ENCODE results near the gene CARMIL1.

Gene CARMIL1

DNA sequence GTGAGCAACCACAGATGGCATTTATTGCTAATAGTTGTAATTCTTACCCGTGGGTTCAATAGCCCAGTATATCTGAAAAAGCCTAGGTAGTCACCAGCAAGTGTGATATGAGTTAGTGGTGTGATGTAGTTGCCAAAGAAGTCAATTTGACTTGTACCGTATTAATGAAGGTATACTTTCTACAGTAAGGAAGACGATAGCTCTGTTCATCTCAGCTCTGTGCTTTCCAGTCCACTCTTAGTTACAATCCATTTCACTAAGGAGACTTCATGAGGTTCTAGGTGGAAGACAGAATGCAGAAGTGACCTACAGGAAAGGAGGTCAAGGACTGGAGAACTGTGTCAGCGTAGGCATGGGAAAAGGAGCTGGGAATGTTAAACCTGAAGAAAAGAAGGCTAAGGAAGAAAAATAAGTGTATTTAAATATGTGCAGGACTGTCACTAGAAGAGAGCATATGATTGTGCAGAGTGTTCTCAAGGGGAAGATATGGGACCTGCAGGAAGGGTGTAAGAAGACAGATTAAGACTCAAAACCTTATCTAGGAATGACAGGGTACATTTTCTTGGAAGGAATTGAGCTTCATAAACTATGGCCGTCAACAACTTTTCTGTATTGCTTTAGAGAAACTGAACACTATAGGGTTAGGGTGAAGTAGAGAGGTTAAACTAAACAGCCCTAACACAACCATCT is 255.9 kb downstream of the CARMIL1 start:
- Histone ChIP-seq H4K20me1 (no peaks in the 10 kb centered on the region), H3K27ac (no peak overlapping the region), H3K9ac (no peak overlapping the region), H3K9me3 (no peaks in the 10 kb centered on the region), H3K36me3 (no peaks in the 10 kb centered on the region), H3K27me3 (no peaks in the 10 kb centered on the region), H3K4me3 (no peak overlapping the region), H3K4me2 (no peak overlapping the region), H3K4me1 (no peaks in the 10 kb centered on the region)
- TF ChIP-seq Cebpa-rat (IDR thresholded peaks at IDR 0.05), result no peak

DNA sequence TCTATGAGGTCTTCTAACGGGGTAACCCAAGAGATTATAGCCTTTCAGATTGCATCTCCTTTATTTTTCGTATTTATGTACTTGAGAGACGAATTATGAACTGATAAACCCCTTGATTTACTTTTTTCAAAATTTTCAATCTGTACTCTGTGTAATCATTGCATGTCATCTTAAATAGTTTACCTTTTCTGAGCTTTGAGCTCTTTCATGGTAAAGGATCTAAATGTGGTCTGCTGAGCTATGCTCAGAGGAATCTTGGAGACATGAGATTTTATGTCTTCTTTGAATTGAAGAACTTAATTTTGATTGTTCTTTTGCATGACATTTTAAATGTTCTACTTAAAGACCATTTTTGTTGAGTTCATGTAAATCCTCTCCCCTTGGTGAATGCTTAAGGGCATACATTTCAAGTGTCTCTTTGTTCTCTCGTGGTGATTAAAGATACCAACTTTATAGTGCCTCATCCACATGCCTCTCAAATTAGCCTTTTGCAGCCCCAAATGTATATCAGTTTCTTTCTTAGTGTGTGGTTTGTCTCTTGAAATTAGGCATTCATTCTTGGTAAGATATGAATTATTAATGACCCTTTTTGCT is 256.6 kb downstream of the CARMIL1 start:
- H3K9me3 ChIP-seq, result no peaks in the 10 kb centered on the region
- H3K27ac ChIP-seq, result no peak overlapping the region
- H3K9ac ChIP-seq, result no peak overlapping the region
- H3K27me3 ChIP-seq, result no peaks in the 10 kb centered on the region
- H4K20me1 ChIP-seq, result no peaks in the 10 kb centered on the region
- no peak overlapping the region for H3K4me2 ChIP-seq
- H3K4me3 ChIP-seq, result no peak overlapping the region
- H3K4me1 ChIP-seq, result no peaks in the 10 kb centered on the region
- no peaks in the 10 kb centered on the region for H3K36me3 ChIP-seq
- no peak for TF ChIP-seq Cebpa-rat (IDR thresholded peaks at IDR 0.05)

DNA sequence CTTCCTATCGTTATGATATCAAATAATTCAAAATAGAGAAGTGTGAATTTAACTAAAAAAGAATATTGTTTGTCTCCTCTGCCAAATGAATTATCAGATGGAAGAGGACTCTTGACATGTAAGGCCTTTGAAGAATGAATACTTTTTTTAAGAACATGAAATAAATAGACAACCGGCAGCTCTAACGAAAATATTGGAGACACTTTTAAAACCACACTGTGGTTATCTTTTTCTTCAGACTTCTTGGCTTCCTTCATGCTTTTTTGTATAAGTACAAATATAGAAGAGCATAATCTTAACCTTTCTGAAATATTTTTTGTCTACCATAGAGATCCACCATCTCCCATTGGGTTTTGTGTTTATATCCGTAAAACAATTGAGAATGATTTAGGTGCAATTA is 257.6 kb downstream of the CARMIL1 start:
- no peaks in the 10 kb centered on the region for H3K27me3 ChIP-seq
- H3K4me3 ChIP-seq, result no peak overlapping the region
- H3K9me3 ChIP-seq, result no peaks in the 10 kb centered on the region
- no peak for TF ChIP-seq Cebpa-rat (IDR thresholded peaks at IDR 0.05)
- H3K4me2 ChIP-seq, result no peak overlapping the region
- H3K27ac ChIP-seq, result no peak overlapping the region
- H3K9ac ChIP-seq, result no peak overlapping the region
- H4K20me1 ChIP-seq, result no peaks in the 10 kb centered on the region
- H3K36me3 ChIP-seq, result no peaks in the 10 kb centered on the region
- no peaks in the 10 kb centered on the region for H3K4me1 ChIP-seq

DNA sequence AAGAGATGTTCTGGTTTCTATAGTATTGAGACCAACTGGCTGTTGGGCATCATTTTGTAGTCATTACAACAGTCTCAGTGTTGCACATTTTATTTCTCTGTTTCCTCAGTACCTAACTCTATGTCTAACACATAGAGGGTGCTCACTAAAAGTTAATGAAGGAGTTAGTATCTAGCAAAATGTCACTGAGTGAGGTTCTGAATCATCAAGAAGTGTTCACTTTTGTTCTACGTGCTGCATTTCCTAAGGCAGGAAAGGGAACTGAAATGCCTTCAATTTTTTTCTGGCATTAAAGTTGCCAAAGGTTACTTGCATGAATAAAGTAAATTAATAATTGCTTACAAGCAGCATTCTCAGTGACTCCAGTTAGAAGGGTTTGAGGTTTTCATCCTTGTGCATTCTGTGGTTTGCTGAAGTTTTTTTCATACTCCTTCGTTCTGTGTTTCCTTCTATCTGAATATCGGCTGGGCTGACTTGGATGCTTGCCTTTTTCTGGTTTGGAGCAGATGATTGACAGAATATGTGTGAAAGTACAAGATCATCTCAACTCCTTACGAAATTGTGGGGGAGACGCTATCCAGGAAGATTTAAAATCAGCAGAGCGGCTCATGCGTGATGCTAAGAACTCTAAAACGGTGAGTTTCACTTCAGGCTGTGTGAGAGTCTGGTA is 258.3 kb downstream of the CARMIL1 start:
- no peak for TF ChIP-seq Cebpa-rat (IDR thresholded peaks at IDR 0.05)
- Histone ChIP-seq H3K4me3 (no peak overlapping the region), H3K9me3 (no peaks in the 10 kb centered on the region), H4K20me1 (no peaks in the 10 kb centered on the region), H3K4me2 (no peak overlapping the region), H3K27me3 (no peaks in the 10 kb centered on the region), H3K9ac (no peak overlapping the region), H3K27ac (no peak overlapping the region), H3K36me3 (no peaks in the 10 kb centered on the region), H3K4me1 (no peaks in the 10 kb centered on the region)

DNA sequence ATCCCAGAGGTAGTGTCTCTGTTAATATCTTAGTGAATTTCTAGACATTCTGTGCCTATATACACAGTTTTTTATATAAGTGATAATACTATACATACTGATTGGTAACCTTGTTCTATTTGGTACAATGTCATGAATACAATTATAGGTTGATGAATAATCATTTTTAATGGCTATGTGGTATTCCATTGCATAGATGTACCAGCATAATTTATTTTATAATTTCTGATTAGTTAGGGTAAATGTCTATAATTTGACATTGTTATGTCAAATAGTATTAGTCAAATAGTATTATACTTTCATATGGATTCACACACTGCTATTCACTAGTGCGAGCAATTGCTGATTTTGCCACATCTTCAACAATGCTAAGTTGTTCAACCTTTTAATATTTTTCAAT is 262.1 kb downstream of the CARMIL1 start:
- H3K9me3 ChIP-seq, result no peaks in the 10 kb centered on the region
- H3K4me1 ChIP-seq, result no peaks in the 10 kb centered on the region
- no peaks in the 10 kb centered on the region for H3K36me3 ChIP-seq
- no peak overlapping the region for H3K9ac ChIP-seq
- TF ChIP-seq Cebpa-rat (IDR thresholded peaks at IDR 0.05), result no peak
- no peaks in the 10 kb centered on the region for H4K20me1 ChIP-seq
- no peaks in the 10 kb centered on the region for H3K27me3 ChIP-seq
- no peak overlapping the region for H3K4me3 ChIP-seq
- H3K27ac ChIP-seq, result no peak overlapping the region
- H3K4me2 ChIP-seq, result no peak overlapping the region

DNA sequence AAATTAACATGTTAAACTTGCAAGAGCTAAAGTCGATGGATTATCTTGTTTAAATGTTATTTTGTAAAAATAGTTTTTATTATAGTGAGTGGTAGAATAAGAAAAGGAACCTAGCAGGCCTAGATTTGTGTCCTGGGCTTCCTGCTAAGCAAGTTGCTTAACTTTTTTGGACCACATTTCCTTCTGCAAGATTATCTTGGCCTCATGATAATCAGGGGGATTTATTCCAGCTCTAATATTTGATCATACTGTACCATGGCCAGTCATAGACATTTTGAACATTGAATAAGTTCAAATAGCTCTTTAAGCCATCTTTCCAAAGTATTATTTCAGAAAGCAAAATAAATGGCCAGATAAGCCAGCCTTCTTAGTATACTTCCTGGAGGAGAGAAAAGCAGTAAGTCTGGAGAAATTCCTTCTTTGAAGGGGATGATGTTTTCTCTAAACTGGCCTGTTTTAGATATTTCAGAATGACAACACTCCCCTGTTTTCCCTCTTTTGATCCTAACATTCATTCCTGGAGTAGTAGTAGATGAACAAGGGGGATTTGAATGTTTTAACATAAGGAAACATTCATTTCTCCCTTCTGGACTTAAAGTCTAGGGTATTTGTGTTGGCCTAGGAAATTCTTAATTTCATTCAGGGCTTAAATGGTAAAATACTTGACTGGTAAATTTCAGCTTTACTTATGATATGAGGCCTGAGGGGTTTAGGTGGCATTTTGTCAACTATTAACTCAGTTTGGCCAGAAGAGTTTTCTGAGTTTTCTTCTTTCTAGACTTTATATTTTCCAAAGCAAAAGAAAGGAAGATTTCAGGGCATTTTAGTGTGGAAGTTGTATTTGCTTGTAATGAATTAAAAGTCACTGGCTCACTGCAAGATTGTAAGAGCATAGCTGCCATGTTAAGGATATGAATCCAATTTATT is 264.1 kb downstream of the CARMIL1 start:
- H3K36me3 ChIP-seq, result no peaks in the 10 kb centered on the region
- no peak overlapping the region for H3K4me3 ChIP-seq

DNA sequence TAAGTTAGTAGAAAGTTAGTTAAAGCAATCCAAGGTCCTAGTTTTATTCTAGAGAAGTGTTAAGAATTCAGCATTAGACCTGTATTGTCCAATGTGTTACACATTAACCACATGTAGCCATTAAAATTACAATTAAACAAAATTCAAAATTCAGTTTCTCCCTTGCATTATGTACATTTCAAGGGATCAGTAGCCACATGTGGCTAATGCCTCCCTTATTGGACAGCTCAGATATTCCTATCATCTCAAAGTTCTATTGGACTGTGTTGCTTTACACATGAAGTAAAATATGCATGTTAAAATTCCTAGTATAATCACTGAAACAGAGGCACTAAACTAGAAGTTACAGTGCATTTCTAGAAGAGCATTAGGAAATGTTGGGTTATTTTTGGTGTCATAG is 265.7 kb downstream of the CARMIL1 start:
- TF ChIP-seq Cebpa-rat (IDR thresholded peaks at IDR 0.05), result no peak
- no peaks in the 10 kb centered on the region for H3K9me3 ChIP-seq
- no peaks in the 10 kb centered on the region for H3K27me3 ChIP-seq
- no peaks in the 10 kb centered on the region for H4K20me1 ChIP-seq
- no peak overlapping the region for H3K4me3 ChIP-seq
- no peak overlapping the region for H3K27ac ChIP-seq
- H3K4me1 ChIP-seq, result no peaks in the 10 kb centered on the region
- H3K9ac ChIP-seq, result no peak overlapping the region
- no peak overlapping the region for H3K4me2 ChIP-seq
- no peaks in the 10 kb centered on the region for H3K36me3 ChIP-seq

More for the DNA sequence above, 264.1 kb downstream of the CARMIL1 start:
- no peaks in the 10 kb centered on the region for H3K4me1 ChIP-seq
- H3K27ac ChIP-seq, result no peak overlapping the region
- H3K9ac ChIP-seq, result no peak overlapping the region
- no peak overlapping the region for H3K4me2 ChIP-seq
- TF ChIP-seq Cebpa-rat (IDR thresholded peaks at IDR 0.05), result no peak
- H4K20me1 ChIP-seq, result no peaks in the 10 kb centered on the region
- H3K27me3 ChIP-seq, result no peaks in the 10 kb centered on the region
- no peaks in the 10 kb centered on the region for H3K9me3 ChIP-seq

DNA sequence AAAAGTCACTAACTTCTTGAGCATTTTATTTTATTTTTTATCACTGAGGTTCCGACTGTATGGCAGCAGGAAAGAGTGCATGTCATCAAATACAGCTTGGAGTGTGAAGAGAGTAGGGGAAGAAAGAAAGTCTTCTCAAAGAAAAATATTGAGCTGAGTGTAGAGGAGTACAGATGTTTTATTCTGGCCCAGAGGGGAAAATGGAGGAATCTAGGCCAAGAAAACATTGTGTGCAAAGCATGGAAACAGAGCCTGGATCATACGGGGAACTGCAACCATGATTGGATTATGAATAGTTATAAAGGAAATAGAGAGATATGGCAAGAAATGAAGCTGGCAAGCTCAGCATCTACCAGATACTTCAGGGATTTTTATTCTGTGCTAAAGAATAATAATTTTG is 268.6 kb downstream of the CARMIL1 start:
- H3K9me3 ChIP-seq, result no peaks in the 10 kb centered on the region
- no peaks in the 10 kb centered on the region for H3K4me1 ChIP-seq
- no peaks in the 10 kb centered on the region for H3K36me3 ChIP-seq
- H3K27ac ChIP-seq, result no peak overlapping the region
- TF ChIP-seq Cebpa-rat (IDR thresholded peaks at IDR 0.05), result no peak
- H3K4me2 ChIP-seq, result no peak overlapping the region
- H4K20me1 ChIP-seq, result no peaks in the 10 kb centered on the region
- H3K27me3 ChIP-seq, result no peaks in the 10 kb centered on the region
- H3K9ac ChIP-seq, result no peak overlapping the region
- no peak overlapping the region for H3K4me3 ChIP-seq

DNA sequence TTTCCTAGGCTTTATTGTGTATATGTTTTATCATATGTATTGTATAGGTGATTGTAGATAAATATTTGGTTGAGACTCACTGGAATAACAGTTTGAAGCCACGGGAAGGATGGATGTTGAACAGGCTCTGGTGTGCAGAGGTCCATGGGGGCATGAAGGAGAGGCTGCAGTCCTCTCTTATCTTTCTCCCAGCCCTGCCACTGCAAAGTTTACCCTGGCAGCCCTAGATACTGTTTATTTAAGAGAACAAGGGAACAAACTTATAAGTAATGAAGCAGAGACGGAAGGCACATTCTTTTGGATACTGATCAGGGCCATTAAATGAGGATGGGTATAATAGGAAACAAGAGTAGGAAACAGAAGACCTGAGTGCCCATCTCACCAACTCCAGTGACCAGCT is 269.3 kb downstream of the CARMIL1 start:
- H3K27me3 ChIP-seq, result no peaks in the 10 kb centered on the region
- H3K27ac ChIP-seq, result no peak overlapping the region
- H4K20me1 ChIP-seq, result no peaks in the 10 kb centered on the region
- no peaks in the 10 kb centered on the region for H3K4me1 ChIP-seq
- no peak for TF ChIP-seq Cebpa-rat (IDR thresholded peaks at IDR 0.05)
- no peak overlapping the region for H3K4me2 ChIP-seq
- no peaks in the 10 kb centered on the region for H3K36me3 ChIP-seq
- H3K9me3 ChIP-seq, result no peaks in the 10 kb centered on the region
- H3K9ac ChIP-seq, result no peak overlapping the region
- H3K4me3 ChIP-seq, result no peak overlapping the region
